ENCODE data around the gene DDX10.

- TF ChIP-seq CTCF (IDR thresholded peaks at IDR 0.05) (no peak), POLR2A (IDR thresholded peaks at IDR 0.05) (no peak)
These were observed 7.9 kb downstream of the DDX10 start for GRCh38 chr11:108672786-108673185.

All from esophagus squamous epithelium (tissue), 4 donors.